Measurements from ENCODE around the gene CNKSR1.

The CNKSR1 gene

DNA sequence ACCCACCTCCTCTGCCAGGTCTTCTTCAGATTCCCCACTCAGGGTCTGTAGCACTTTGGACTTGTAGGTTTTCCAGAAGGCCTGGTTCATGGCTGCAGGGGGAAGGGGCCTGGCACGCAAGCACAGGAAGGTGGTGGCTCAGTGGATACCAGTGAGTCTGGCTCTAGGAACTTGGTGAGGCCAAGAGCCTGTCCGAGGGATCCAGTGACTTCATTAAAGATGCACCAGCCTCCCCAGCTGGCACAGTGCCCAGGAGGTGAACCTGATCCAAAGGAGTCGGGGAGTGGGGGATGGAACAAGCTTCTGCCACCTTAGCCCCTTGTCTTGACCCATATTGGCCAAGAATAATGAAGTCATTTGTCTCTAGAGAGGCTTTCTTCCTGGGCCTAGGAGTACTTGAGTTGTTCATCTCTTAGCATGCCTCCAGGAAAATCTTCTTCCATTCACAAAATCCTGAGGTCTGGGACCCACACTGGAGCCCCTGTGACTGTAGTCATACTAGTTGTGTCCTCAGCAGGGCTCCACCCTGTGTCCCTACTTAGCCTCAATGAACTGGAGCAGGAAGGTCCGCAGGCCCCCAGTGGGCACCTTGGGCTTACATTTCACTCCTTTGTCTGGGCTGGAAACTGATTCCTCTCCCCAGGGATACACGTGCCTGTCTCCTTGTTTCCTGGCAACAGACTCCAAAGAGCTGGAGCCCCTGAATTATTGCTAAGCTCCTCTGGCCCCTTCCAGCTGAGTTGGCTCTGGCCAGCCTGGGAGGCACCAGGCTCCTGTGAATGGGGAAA is 8.7 kb upstream of the CNKSR1 start, which contains the start of gene C1orf232:
Gene C1orf232, minus strand, starts transcription at position 554 of the 788 bp plus-strand sequence. Its CDS starts 464 bp downstream, at position 90.
- TF ChIP-seq TAF1 (IDR thresholded peaks at IDR 0.05; ENCODE audit: low read depth): no peak
- TF ChIP-seq ZBTB7A (IDR thresholded peaks at IDR 0.05; ENCODE audit: low read depth): 0 out of 2 replicates have a peak, but pooled peaks have one; percentile 10
- no peak for TF ChIP-seq EP300 (IDR thresholded peaks at IDR 0.05; ENCODE audit: borderline replicate concordance)
- TF ChIP-seq CEBPB (IDR thresholded peaks at IDR 0.05): no peak
- TF ChIP-seq, protein P1, sequence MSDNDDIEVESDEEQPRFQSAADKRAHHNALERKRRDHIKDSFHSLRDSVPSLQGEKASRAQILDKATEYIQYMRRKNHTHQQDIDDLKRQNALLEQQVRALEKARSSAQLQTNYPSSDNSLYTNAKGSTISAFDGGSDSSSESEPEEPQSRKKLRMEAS (IDR thresholded peaks at IDR 0.05): no peak
- no peak for TF ChIP-seq FOXM1 (IDR thresholded peaks at IDR 0.05; ENCODE audit: borderline replicate concordance, low read depth)
- no peak for TF ChIP-seq RAD21 (IDR thresholded peaks at IDR 0.05; ENCODE audit: low read depth)
- TF ChIP-seq, protein P2, sequence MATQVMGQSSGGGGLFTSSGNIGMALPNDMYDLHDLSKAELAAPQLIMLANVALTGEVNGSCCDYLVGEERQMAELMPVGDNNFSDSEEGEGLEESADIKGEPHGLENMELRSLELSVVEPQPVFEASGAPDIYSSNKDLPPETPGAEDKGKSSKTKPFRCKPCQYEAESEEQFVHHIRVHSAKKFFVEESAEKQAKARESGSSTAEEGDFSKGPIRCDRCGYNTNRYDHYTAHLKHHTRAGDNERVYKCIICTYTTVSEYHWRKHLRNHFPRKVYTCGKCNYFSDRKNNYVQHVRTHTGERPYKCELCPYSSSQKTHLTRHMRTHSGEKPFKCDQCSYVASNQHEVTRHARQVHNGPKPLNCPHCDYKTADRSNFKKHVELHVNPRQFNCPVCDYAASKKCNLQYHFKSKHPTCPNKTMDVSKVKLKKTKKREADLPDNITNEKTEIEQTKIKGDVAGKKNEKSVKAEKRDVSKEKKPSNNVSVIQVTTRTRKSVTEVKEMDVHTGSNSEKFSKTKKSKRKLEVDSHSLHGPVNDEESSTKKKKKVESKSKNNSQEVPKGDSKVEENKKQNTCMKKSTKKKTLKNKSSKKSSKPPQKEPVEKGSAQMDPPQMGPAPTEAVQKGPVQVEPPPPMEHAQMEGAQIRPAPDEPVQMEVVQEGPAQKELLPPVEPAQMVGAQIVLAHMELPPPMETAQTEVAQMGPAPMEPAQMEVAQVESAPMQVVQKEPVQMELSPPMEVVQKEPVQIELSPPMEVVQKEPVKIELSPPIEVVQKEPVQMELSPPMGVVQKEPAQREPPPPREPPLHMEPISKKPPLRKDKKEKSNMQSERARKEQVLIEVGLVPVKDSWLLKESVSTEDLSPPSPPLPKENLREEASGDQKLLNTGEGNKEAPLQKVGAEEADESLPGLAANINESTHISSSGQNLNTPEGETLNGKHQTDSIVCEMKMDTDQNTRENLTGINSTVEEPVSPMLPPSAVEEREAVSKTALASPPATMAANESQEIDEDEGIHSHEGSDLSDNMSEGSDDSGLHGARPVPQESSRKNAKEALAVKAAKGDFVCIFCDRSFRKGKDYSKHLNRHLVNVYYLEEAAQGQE (IDR thresholded peaks at IDR 0.05; ENCODE audit: low read depth): no peak
- no peak for TF ChIP-seq CREB1 (IDR thresholded peaks at IDR 0.05; ENCODE audit: low read depth)
- TF ChIP-seq EGR1 (IDR thresholded peaks at IDR 0.05): no peak
- TF ChIP-seq YY1 (IDR thresholded peaks at IDR 0.05; ENCODE audit: low read depth): no peak
- TF ChIP-seq NFIC (IDR thresholded peaks at IDR 0.05): peak; percentile 46; the same call in 1 of the 2 replicates
- no peak for TF ChIP-seq TCF12 (IDR thresholded peaks at IDR 0.05; ENCODE audit: low read depth)
- TF ChIP-seq, protein P3, sequence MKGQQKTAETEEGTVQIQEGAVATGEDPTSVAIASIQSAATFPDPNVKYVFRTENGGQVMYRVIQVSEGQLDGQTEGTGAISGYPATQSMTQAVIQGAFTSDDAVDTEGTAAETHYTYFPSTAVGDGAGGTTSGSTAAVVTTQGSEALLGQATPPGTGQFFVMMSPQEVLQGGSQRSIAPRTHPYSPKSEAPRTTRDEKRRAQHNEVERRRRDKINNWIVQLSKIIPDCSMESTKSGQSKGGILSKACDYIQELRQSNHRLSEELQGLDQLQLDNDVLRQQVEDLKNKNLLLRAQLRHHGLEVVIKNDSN (IDR thresholded peaks at IDR 0.05): no peak

DNA sequence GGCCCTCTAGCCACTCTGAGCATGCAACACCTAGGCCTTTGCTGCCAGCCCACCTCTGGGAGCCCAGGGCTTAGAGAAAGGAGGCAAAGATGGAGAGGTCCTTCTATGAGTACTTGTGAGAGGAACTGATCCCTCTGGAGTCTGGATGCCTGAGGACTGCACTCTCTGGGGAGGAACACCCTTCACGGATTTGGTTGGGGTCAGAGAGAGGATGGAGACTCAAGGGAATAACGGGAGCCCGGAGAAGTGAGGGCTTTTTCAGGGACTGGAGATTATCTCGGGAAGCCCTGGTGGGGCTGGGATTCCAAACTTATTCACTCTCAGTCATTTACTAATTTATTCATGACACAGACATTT is 8.1 kb upstream of the CNKSR1 start:
- TF ChIP-seq CREB1 (IDR thresholded peaks at IDR 0.05; ENCODE audit: low read depth): no peak
- no peak for TF ChIP-seq FOXM1 (IDR thresholded peaks at IDR 0.05; ENCODE audit: borderline replicate concordance, low read depth)
- TF ChIP-seq YY1 (IDR thresholded peaks at IDR 0.05; ENCODE audit: low read depth): no peak
- TF ChIP-seq EP300 (IDR thresholded peaks at IDR 0.05; ENCODE audit: borderline replicate concordance): no peak
- TF ChIP-seq, protein P2 (IDR thresholded peaks at IDR 0.05; ENCODE audit: low read depth): no peak
- TF ChIP-seq, protein P3 (IDR thresholded peaks at IDR 0.05): no peak
- no peak for TF ChIP-seq EGR1 (IDR thresholded peaks at IDR 0.05)
- no peak for TF ChIP-seq ZBTB7A (IDR thresholded peaks at IDR 0.05; ENCODE audit: low read depth)
- TF ChIP-seq, protein P1 (IDR thresholded peaks at IDR 0.05): no peak
- TF ChIP-seq TAF1 (IDR thresholded peaks at IDR 0.05; ENCODE audit: low read depth): no peak
- TF ChIP-seq CEBPB (IDR thresholded peaks at IDR 0.05): no peak
- no peak for TF ChIP-seq NFIC (IDR thresholded peaks at IDR 0.05)
- no peak for TF ChIP-seq TEAD4 (IDR thresholded peaks at IDR 0.05)
- no peak for TF ChIP-seq RAD21 (IDR thresholded peaks at IDR 0.05; ENCODE audit: low read depth)

DNA sequence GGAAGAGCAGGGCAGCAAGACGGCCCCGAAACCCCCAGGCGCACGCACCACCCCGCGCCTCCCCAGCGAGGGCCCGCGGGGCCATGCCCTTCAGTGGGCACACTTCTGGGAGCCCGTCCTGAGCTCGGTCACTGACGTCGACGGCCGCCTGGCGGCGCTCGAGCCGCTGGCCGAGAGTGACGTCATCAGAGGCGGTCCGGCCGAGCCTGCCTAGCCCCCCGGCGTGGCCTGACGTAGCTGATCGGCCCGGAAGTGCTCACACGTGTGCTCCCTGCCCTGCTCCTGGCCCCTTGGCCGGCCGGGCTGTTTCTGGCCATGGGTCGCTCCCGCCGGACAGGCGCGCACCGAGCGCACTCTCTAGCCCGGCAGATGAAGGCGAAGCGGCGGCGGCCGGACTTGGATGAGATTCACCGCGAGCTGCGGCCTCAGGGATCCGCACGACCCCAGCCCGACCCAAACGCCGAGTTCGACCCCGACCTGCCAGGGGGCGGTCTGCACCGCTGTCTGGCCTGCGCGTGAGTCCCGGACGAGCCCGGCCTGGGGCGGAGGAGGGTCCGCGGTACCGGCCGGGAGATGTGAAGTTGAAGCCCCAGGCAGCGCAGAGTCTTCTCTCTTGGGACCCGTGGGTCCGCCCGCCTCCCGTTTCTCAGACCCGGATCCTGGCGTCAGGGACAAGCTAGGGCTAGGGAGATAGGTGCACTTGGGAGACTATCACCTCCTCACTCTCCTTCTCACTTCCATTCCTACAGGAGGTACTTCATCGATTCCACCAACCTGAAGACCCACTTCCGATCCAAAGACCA is 7.4 kb upstream of the CNKSR1 start, which contains the start of gene ZNF593:
Gene ZNF593, plus strand, starts transcription at position 240 of the 803 bp plus-strand sequence. Its CDS starts 76 bp downstream, at position 316.
- TF ChIP-seq ZBTB7A (IDR thresholded peaks at IDR 0.05; ENCODE audit: low read depth) (no peak; the same call in none of the 2 replicates), NFIC (IDR thresholded peaks at IDR 0.05) (peak; percentile 36; the same call in 1 of the 2 replicates), FOXM1 (IDR thresholded peaks at IDR 0.05; ENCODE audit: borderline replicate concordance, low read depth) (no peak), RAD21 (IDR thresholded peaks at IDR 0.05; ENCODE audit: low read depth) (peak; percentile 47), TCF12 (IDR thresholded peaks at IDR 0.05; ENCODE audit: low read depth) (peak; percentile 56; the same call in 1 of the 2 replicates), CREB1 (IDR thresholded peaks at IDR 0.05; ENCODE audit: low read depth) (peak; percentile 97), CEBPB (IDR thresholded peaks at IDR 0.05) (no peak), EGR1 (IDR thresholded peaks at IDR 0.05) (no peak), TAF1 (IDR thresholded peaks at IDR 0.05; ENCODE audit: low read depth) (peak; percentile 67; the same call in 1 of the 2 replicates), TEAD4 (IDR thresholded peaks at IDR 0.05) (0 out of 2 replicates have a peak, but pooled peaks have one; percentile 13), EP300 (IDR thresholded peaks at IDR 0.05; ENCODE audit: borderline replicate concordance) (no peak), YY1 (IDR thresholded peaks at IDR 0.05; ENCODE audit: low read depth) (0 out of 2 replicates have a peak, but pooled peaks have one; percentile 8)
- TF ChIP-seq, protein P1 (IDR thresholded peaks at IDR 0.05): peak; percentile 98
- TF ChIP-seq, protein P3 (IDR thresholded peaks at IDR 0.05): peak; percentile 71
- TF ChIP-seq, protein P2 (IDR thresholded peaks at IDR 0.05; ENCODE audit: low read depth): no peak

All from Ishikawa (cell line).